A549 (cell line): ENCODE data around the gene HHIPL2. TPM values are rescaled to one million over a fixed set of nuclear protein-coding genes. Genes with fewer than 3 reads are reported as not detected.

ENCODE experiments used
- ATAC-seq, 2 experiments: fragments of 200-7000 bp in 1 of 2; fragments of >200 bp in 1 of 2; cut with Nextera tagmentation in 1 of 2; cut with Tn5 transposase in 1 of 2; 3 replicates each; pipeline versions ENCODE4 v1.8.0 to v1.9.1; 2018 to 2020; ENCODE audit warnings: mild to moderate bottlenecking in 1 of 2, moderate library complexity in 1 of 2
- CTCF ChIA-PET: fragments of 300-600 bp; sonication (Branson Sonifier 250); formaldehyde crosslinking; extraction: SDS; loops from one replicate; lab custom pipeline; 2021; ENCODE audit warnings: antibody characterized with exemption, inconsistent platforms; lab: Yijun Ruan, JAX
- POLR2A ChIA-PET: fragments of 350-600 bp; formaldehyde crosslinking; extraction: SDS; loops from one replicate; lab custom pipeline; 2021; ENCODE audit warnings: antibody characterized with exemption, inconsistent platforms; lab: Yijun Ruan, JAX
- DNase-seq, 2 experiments: peaks; one replicate each; pipeline versions ENCODE4 v3.0.0 to v3.0.0-alpha.2; 2011 to 2016; ENCODE audit warnings: low read depth in 1 of 2, low spot score in 1 of 2
- FAIRE-seq: peaks from 2 replicates; lab custom pipeline; 2011; peaks lifted over from hg19 to GRCh38; lab: Jason Lieb, UNC
- H3K27ac ChIP-seq, 2 experiments: fragments of >200 bp; sonication (Bioruptor Twin); formaldehyde crosslinking; 3 replicates each; pipeline ENCODE4 v1.5.1; 2016 to 2017
- H3K4me1 ChIP-seq: fragments of >200 bp; sonication (Bioruptor Twin); formaldehyde crosslinking; 3 replicates; pipeline ENCODE4 v1.6.1; 2016
- H3K4me2 ChIP-seq: fragments of >200 bp; sonication (Bioruptor Twin); formaldehyde crosslinking; 3 replicates; pipeline ENCODE4 v1.6.1; 2016
- H3K4me3 ChIP-seq: fragments of >200 bp; sonication (Bioruptor Twin); formaldehyde crosslinking; 3 replicates; pipeline ENCODE4 v1.5.1; 2016
- H3K9me3 ChIP-seq: fragments of >200 bp; sonication (Bioruptor Twin); formaldehyde crosslinking; 3 replicates; pipeline ENCODE4 v1.6.1; 2016
- CBX2 ChIP-seq: fragments of 200-600 bp; sonication (generic); IDR thresholded peaks from 2 replicates; pipeline ENCODE4 v1.6.1; 2016; ENCODE audit warnings: low read depth, mild to moderate bottlenecking, borderline replicate concordance
- CEBPB ChIP-seq, 2 experiments: fragments of >200 bp in 1 of 2; sonication (Bioruptor Twin) in 1 of 2; formaldehyde crosslinking in 1 of 2; IDR thresholded peaks; 2 replicates each; pipeline ENCODE4 v1.6.1; 2012 to 2016
- CHD2 ChIP-seq: fragments of 150-350 bp; IDR thresholded peaks from 2 replicates; pipeline ENCODE4 v1.6.1; 2014; ENCODE audit warnings: low read length; ENCODE audit not compliant: partially characterized antibody
- EHMT2 ChIP-seq: fragments of 200-600 bp; sonication (generic); IDR thresholded peaks from 2 replicates; pipeline ENCODE4 v1.6.1; 2016; ENCODE audit warnings: antibody characterized with exemption, low read depth, mild to moderate bottlenecking, moderate library complexity
- FOSL2 ChIP-seq, 2 experiments: fragments of 450-650 bp in 1 of 2; fragments of >200 bp in 1 of 2; sonication (Bioruptor Twin) in 1 of 2; formaldehyde crosslinking; IDR thresholded peaks; 2 replicates each; pipeline versions ENCODE4 v1.5.0 to v1.6.1; 2016 to 2020; ENCODE audit warnings: mild to moderate bottlenecking in 1 of 2, moderate library complexity in 1 of 2
- FOXS1 ChIP-seq: fragments of 250-450 bp; sonication (Bioruptor Pico); IDR thresholded peaks from 2 replicates; pipeline ENCODE4 v1.5.0; 2020; ENCODE audit warnings: mild to moderate bottlenecking, moderate library complexity
- GATA3 ChIP-seq: IDR thresholded peaks from 2 replicates; pipeline ENCODE4 v1.6.1; 2012; ENCODE audit warnings: borderline replicate concordance
- HDAC2 ChIP-seq: fragments of 200-600 bp; sonication (generic); IDR thresholded peaks from 2 replicates; pipeline ENCODE4 v1.6.1; 2016
- KDM1A ChIP-seq: fragments of 200-600 bp; sonication (generic); IDR thresholded peaks from 2 replicates; pipeline ENCODE4 v1.6.1; 2016; ENCODE audit warnings: low read depth, mild to moderate bottlenecking
- MAFK ChIP-seq: fragments of 450-650 bp; IDR thresholded peaks from 2 replicates; pipeline ENCODE4 v1.6.1; 2014; ENCODE audit not compliant: partially characterized antibody
- NPAS2 ChIP-seq: fragments of 250-450 bp; sonication (Bioruptor Pico); IDR thresholded peaks from 2 replicates; pipeline ENCODE4 v1.8.0; 2022; ENCODE audit warnings: mild to moderate bottlenecking, moderate library complexity, borderline replicate concordance
- NR3C1 ChIP-seq: fragments of >200 bp; sonication (Bioruptor Twin); formaldehyde crosslinking; IDR thresholded peaks from 3 replicates; pipeline ENCODE4 v1.6.1; 2017
- POLR2A ChIP-seq: IDR thresholded peaks from 2 replicates; pipeline ENCODE4 v1.6.1; 2012; ENCODE audit warnings: mild to moderate bottlenecking, low read length
- RFX5 ChIP-seq: fragments of 450-650 bp; IDR thresholded peaks from 2 replicates; pipeline ENCODE4 v1.7.1; 2014; ENCODE audit warnings: antibody characterized with exemption, mild to moderate bottlenecking, moderate library complexity
- RNF2 ChIP-seq: fragments of 200-600 bp; sonication (generic); IDR thresholded peaks from 2 replicates; pipeline ENCODE4 v1.6.1; 2016; ENCODE audit warnings: low read depth, mild to moderate bottlenecking, antibody characterized with exemption, moderate library complexity, borderline replicate concordance
- SMC3 ChIP-seq: fragments of >200 bp; sonication (Bioruptor Twin); formaldehyde crosslinking; IDR thresholded peaks from 3 replicates; pipeline ENCODE4 v1.6.1; 2018; ENCODE audit warnings: inconsistent platforms
- TFCP2L1 ChIP-seq: fragments of 250-450 bp; sonication (Bioruptor Pico); IDR thresholded peaks from 2 replicates; pipeline ENCODE4 v1.5.0; 2021; ENCODE audit warnings: mild to moderate bottlenecking
- TP53 ChIP-seq: fragments of 250-450 bp; sonication (Bioruptor Pico); IDR thresholded peaks from 2 replicates; pipeline ENCODE4 v1.5.0; 2021; ENCODE audit warnings: mild to moderate bottlenecking, moderate library complexity
- ZC3H11A ChIP-seq: fragments of 450-650 bp; IDR thresholded peaks from 2 replicates; pipeline ENCODE4 v1.6.1; 2014; ENCODE audit warnings: antibody characterized with exemption, mild to moderate bottlenecking
- ZFP36 ChIP-seq: fragments of 450-650 bp; IDR thresholded peaks from 2 replicates; pipeline ENCODE4 v1.6.1; 2014; ENCODE audit warnings: borderline replicate concordance; ENCODE audit not compliant: partially characterized antibody
- WGBS: methylation state at CpG from one replicate; pipeline ENCODE4 v1.1.6; 2017; ENCODE audit errors: missing lambda C conversion rate; 5-methylcytosine and 5-hydroxymethylcytosine counted together
- polyA plus RNA-seq, 4 experiments: library from polyadenylated mRNA; depleted of rRNA in 3 of 4; stranded (reverse); fragments of >200 nt; fragmentation: RNase III in 1 of 4; extraction: RNeasy Plus Mini Kit Qiagen cat#74134 plus additional on column Dnase treatment in 1 of 4; gene quantifications; 2 replicates in 3 of 4; 3 replicates in 1 of 4; pipeline ENCODE4 v1.2.3, GENCODE V29; 2011 to 2017
- TF ChIP-seq, protein P1 (sequence below): fragments of 250-450 bp; sonication (Bioruptor Pico); IDR thresholded peaks from 2 replicates; pipeline ENCODE4 v1.5.0; 2020; ENCODE audit warnings: low read depth, mild to moderate bottlenecking, moderate library complexity
- TF ChIP-seq, protein P2 (sequence below): fragments of 250-450 bp; sonication (Bioruptor Pico); IDR thresholded peaks from 2 replicates; pipeline ENCODE4 v1.5.0; 2021; ENCODE audit warnings: mild to moderate bottlenecking, moderate library complexity, borderline replicate concordance
- TF ChIP-seq, protein P3 (sequence below): IDR thresholded peaks from 2 replicates; pipeline ENCODE4 v1.6.1; 2012
- TF ChIP-seq, protein P4 (sequence below): fragments of 450-650 bp; IDR thresholded peaks from 2 replicates; pipeline ENCODE4 v1.6.1; 2014; ENCODE audit warnings: antibody characterized with exemption
- TF ChIP-seq, protein P5 (sequence below): IDR thresholded peaks from 2 replicates; pipeline ENCODE4 v1.6.1; 2012
- TF ChIP-seq, protein P6 (sequence below): fragments of >200 bp; sonication (Bioruptor Twin); formaldehyde crosslinking; IDR thresholded peaks from 3 replicates; pipeline ENCODE4 v1.6.1; 2016

Gene HHIPL2
- polyA plus RNA-seq, 2 of the 4 experiments (the other 2 are of a cell fraction): 16.6 to 19.6 TPM

DNA sequence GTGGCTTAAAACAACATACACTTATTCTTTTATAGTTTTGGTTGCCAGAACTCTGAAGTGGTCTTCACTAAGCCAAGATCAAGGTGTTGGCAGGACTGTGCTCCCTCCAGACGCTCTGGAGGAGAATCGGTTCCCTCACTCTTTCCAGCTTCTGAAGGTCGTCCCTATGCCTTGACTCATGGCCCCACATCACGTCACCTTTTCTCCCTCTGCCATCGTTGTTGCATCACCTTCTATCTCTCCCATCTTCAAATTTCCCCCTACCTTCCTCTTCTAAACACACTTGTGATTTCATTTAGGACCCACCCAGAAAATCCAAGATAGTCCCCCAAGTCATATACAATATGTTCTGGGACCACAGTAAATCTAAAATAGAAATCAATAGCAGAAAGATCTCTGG is 12.4 kb downstream of the HHIPL2 start:
- Histone ChIP-seq H3K27ac (no peak overlapping the region), H3K4me1 (no peaks in the 10 kb centered on the region), H3K9me3 (no peaks in the 10 kb centered on the region), H3K4me3 (no peak overlapping the region), H3K4me2 (no peak overlapping the region)
- CTCF ChIA-PET: no interaction called here
- DNase-seq (no peak), ATAC-seq (no peak), FAIRE-seq (no peak)
- POLR2A ChIA-PET: no interaction called here
- WGBS: 77% methylated on average over 5 of the region's 5 CpGs
- TF ChIP-seq, protein P1, sequence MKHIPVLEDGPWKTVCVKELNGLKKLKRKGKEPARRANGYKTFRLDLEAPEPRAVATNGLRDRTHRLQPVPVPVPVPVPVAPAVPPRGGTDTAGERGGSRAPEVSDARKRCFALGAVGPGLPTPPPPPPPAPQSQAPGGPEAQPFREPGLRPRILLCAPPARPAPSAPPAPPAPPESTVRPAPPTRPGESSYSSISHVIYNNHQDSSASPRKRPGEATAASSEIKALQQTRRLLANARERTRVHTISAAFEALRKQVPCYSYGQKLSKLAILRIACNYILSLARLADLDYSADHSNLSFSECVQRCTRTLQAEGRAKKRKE (CRISPR knock-in tag): no peak
- TF ChIP-seq POLR2A (no peak), CBX2 (no peak), ZFP36 (no peak), FOSL2 (IDR thresholded peaks at IDR 0.05) (no peak), FOSL2 (CRISPR knock-in tag; IDR thresholded peaks at IDR 0.05) (no peak), TP53 (CRISPR knock-in tag) (no peak)

DNA sequence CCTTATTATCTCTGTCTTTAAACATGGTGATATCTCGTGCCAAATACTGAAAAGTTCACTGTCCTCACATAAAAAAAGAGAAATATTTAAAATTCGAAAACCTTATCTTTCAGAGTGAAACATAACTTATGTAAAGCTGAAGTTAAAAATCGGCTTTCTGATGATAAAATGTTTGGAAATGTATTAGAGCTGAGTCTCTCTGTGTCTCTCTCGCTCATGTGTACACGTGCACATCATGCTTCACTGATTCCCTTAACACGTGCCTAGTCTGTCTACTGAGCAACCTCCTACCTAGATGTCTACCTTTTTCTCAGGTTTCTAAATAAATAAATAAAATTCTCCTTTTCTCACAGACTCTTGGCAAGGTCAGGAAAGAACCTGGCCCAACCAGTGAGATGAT is 17.1 kb downstream of the HHIPL2 start:
- TF ChIP-seq HDAC2 (no peak), GATA3 (no peak), SMC3 (no peak), MAFK (no peak), CBX2 (no peak), NPAS2 (no peak), KDM1A (no peak), TFCP2L1 (no peak), FOXS1 (CRISPR knock-in tag) (no peak), CHD2 (no peak), ZC3H11A (no peak), EHMT2 (no peak), RNF2 (no peak), RFX5 (no peak)
- TF ChIP-seq, protein P2, sequence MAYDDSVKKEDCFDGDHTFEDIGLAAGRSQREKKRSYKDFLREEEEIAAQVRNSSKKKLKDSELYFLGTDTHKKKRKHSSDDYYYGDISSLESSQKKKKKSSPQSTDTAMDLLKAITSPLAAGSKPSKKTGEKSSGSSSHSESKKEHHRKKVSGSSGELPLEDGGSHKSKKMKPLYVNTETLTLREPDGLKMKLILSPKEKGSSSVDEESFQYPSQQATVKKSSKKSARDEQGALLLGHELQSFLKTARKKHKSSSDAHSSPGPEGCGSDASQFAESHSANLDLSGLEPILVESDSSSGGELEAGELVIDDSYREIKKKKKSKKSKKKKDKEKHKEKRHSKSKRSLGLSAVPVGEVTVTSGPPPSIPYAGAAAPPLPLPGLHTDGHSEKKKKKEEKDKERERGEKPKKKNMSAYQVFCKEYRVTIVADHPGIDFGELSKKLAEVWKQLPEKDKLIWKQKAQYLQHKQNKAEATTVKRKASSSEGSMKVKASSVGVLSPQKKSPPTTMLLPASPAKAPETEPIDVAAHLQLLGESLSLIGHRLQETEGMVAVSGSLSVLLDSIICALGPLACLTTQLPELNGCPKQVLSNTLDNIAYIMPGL (CRISPR knock-in tag): no peak
- TF ChIP-seq, protein P3, sequence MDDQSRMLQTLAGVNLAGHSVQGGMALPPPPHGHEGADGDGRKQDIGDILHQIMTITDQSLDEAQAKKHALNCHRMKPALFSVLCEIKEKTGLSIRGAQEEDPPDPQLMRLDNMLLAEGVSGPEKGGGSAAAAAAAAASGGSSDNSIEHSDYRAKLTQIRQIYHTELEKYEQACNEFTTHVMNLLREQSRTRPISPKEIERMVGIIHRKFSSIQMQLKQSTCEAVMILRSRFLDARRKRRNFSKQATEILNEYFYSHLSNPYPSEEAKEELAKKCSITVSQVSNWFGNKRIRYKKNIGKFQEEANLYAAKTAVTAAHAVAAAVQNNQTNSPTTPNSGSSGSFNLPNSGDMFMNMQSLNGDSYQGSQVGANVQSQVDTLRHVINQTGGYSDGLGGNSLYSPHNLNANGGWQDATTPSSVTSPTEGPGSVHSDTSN: no peak
- TF ChIP-seq, protein P4, sequence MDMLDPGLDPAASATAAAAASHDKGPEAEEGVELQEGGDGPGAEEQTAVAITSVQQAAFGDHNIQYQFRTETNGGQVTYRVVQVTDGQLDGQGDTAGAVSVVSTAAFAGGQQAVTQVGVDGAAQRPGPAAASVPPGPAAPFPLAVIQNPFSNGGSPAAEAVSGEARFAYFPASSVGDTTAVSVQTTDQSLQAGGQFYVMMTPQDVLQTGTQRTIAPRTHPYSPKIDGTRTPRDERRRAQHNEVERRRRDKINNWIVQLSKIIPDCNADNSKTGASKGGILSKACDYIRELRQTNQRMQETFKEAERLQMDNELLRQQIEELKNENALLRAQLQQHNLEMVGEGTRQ: no peak
- ChIA-PET CTCF (no interaction called here), POLR2A (no interaction called here)
- H3K9me3 ChIP-seq: no peaks in the 10 kb centered on the region
- ATAC-seq: no peak
- no peak overlapping the region for H3K4me2 ChIP-seq
- no peak overlapping the region for H3K4me3 ChIP-seq
- 68% methylated on average over 6 of the region's 6 CpGs for WGBS
- H3K4me1 ChIP-seq: no peaks in the 10 kb centered on the region
- H3K27ac ChIP-seq: no peak overlapping the region
- no peak for FAIRE-seq
- DNase-seq: no peak

DNA sequence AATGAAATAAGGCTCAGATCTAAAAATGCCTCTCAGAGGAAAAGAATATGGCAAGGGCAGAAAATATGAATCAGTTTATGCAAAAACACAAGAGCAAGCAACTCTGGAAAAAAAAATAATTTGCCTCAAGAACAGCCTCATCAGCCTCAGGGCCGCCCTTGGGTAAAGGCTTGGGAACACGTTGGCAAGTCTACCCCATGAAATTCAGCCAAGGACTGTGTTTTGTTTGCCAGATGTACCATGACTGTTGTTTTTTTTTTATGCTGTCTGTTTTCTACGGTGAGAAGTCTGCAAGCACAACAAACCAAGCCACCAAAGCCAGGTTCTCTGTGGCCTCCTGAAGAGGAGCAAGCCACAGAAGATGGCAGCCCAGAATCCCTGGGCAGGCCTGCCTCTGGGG is 18.0 kb downstream of the HHIPL2 start:
- DNase-seq: no peak
- 61% methylated on average over 3 of the region's 3 CpGs for WGBS
- Histone ChIP-seq H3K27ac (no peak overlapping the region), H3K4me3 (no peak overlapping the region), H3K4me2 (no peak overlapping the region), H3K4me1 (no peaks in the 10 kb centered on the region), H3K9me3 (no peaks in the 10 kb centered on the region)
- CTCF ChIA-PET: no interaction called here
- ATAC-seq: no peak
- no peak for FAIRE-seq
- POLR2A ChIA-PET: no interaction called here
- TF ChIP-seq NR3C1 (no peak), GATA3 (no peak), FOXS1 (CRISPR knock-in tag) (no peak), CEBPB (IDR thresholded peaks at IDR 0.05) (no peak), TP53 (CRISPR knock-in tag) (no peak), ZC3H11A (no peak)
- TF ChIP-seq, protein P5, sequence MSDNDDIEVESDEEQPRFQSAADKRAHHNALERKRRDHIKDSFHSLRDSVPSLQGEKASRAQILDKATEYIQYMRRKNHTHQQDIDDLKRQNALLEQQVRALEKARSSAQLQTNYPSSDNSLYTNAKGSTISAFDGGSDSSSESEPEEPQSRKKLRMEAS: no peak
- TF ChIP-seq, protein P2 (CRISPR knock-in tag): no peak
- TF ChIP-seq, protein P3: no peak
- TF ChIP-seq, protein P6, sequence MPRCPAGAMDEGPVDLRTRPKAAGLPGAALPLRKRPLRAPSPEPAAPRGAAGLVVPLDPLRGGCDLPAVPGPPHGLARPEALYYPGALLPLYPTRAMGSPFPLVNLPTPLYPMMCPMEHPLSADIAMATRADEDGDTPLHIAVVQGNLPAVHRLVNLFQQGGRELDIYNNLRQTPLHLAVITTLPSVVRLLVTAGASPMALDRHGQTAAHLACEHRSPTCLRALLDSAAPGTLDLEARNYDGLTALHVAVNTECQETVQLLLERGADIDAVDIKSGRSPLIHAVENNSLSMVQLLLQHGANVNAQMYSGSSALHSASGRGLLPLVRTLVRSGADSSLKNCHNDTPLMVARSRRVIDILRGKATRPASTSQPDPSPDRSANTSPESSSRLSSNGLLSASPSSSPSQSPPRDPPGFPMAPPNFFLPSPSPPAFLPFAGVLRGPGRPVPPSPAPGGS: no peak
